ENCODE data around the gene MTR. TPM values are rescaled to one million over a fixed set of nuclear protein-coding genes. Genes with fewer than 3 reads are reported as not detected.

The MTR gene
- total and polyA plus RNA-seq, 2 donors (not counting 1 experiment from before 2014, with no cell fraction given) = 9.9 to 49.1 TPM

DNA sequence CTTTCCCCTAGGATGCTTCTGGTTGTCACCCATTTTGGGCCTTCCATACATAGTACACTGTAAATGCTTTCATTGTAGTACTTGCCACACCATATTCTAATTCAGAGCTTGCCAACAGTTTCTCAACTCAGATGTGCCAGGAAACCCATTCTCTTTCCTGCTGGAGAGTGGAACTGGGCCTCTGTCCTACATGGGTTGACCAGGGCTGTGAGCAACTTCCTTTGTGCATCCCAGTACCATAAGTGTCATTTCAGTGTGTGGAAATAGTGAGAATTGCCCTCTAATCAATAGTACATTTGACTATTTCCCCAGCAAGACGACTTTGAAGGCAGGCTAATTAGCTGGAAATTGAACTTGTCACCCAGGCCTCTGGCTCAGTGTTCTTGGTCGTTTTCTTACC is 74.8 kb downstream of the MTR start:
- H3K4me3 Mint-ChIP-seq = no peak overlapping the region

DNA sequence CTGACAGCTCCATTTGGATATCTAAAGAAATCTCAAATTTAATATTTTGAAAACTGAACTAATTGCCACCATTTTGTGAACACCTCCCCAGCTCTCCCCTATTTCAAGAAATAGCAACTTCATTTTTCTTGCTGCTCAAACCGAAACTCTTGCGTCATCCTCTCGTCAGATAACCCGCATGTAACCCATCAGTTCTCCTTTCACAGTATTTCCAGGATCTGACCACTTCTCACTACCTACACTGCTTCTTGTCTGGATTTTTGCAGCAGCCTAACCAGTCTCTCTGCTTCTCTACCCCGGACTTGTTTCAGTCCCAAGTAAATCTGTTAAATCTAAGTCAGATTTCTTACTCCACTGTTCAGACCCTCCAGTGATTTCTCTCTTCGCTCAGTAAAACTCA is 75.6 kb downstream of the MTR start:
- no peak overlapping the region for H3K4me2 ChIP-seq (replicated peaks; ENCODE audit: low read depth, low read length, poor library complexity, severe bottlenecking)
- Mint-ChIP-seq H3K27me3 (no peaks in the 10 kb centered on the region), H3K27ac (no peak overlapping the region), H3K4me1 (no peaks in the 10 kb centered on the region), H3K4me3 (no peak overlapping the region), H3K9me3 (ENCODE audit: insufficient read depth) (no peaks in the 10 kb centered on the region)
- no peak overlapping the region for H3K9ac ChIP-seq (ENCODE audit: low read length)
- no peaks in the 10 kb centered on the region for H4K20me1 ChIP-seq (ENCODE audit: control insufficient read depth, insufficient read depth, low read length, poor library complexity, severe bottlenecking)
- H3K4me3 ChIP-seq (ENCODE audit: control extremely low read depth in 1 of 5, extremely low read depth in 1 of 5, insufficient read depth in 1 of 5, low read depth in 2 of 5, low read length in 4 of 5) = no peak overlapping the region
- no peaks in the 10 kb centered on the region for H3K27me3 ChIP-seq (replicated peaks in 1 of 4; ENCODE audit: control extremely low read depth in 1 of 4, control insufficient read depth in 3 of 4, insufficient read depth in 4 of 4, low read length in 3 of 4)
- no peak for ATAC-seq (ENCODE audit: low read depth)
- CTCF ChIA-PET = interaction anchor here (1.5 to 3.0 kb wide), 2 partner anchors 111 to 117 kb away, joined by 4 to 12 read pairs; no protein-coding TSS in a partner anchor
- no peak for DNase-seq
- no peak overlapping the region for H3K27ac ChIP-seq (ENCODE audit: low read length in 2 of 2)
- H2AFZ ChIP-seq (ENCODE audit: insufficient read depth, low read depth, low read length, poor library complexity, severe bottlenecking) = no peak overlapping the region
- TF ChIP-seq, protein P1, sequence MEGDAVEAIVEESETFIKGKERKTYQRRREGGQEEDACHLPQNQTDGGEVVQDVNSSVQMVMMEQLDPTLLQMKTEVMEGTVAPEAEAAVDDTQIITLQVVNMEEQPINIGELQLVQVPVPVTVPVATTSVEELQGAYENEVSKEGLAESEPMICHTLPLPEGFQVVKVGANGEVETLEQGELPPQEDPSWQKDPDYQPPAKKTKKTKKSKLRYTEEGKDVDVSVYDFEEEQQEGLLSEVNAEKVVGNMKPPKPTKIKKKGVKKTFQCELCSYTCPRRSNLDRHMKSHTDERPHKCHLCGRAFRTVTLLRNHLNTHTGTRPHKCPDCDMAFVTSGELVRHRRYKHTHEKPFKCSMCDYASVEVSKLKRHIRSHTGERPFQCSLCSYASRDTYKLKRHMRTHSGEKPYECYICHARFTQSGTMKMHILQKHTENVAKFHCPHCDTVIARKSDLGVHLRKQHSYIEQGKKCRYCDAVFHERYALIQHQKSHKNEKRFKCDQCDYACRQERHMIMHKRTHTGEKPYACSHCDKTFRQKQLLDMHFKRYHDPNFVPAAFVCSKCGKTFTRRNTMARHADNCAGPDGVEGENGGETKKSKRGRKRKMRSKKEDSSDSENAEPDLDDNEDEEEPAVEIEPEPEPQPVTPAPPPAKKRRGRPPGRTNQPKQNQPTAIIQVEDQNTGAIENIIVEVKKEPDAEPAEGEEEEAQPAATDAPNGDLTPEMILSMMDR (IDR thresholded peaks at IDR 0.05) = no peak
- TF ChIP-seq EZH2 (IDR thresholded peaks at IDR 0.05; ENCODE audit: borderline replicate concordance, insufficient read depth, low read depth, low read length, poor library complexity, severe bottlenecking) = no peak
- H3K79me2 ChIP-seq (ENCODE audit: control insufficient read depth, insufficient read depth, low read length) = no peaks in the 10 kb centered on the region
- H3K36me3 ChIP-seq (replicated peaks in 1 of 2; ENCODE audit: control extremely low read depth in 1 of 2, control insufficient read depth in 1 of 2, extremely low read depth in 1 of 2, insufficient read depth in 2 of 2, low read length in 1 of 2) = peaks cover 4 to 48% of the 10 kb centered on the region in 2 experiments
- intact Hi-C loops (cut with micrococcal nuclease) = no loop called here
- peaks cover 0 to 2% (median 0%) of the 10 kb centered on the region in 3 donors for H3K9me3 ChIP-seq (ENCODE audit: control extremely low read depth in 1 of 3, control insufficient read depth in 2 of 3, insufficient read depth in 1 of 3, low read length in 2 of 3)
- no peaks in the 10 kb centered on the region for H3K4me1 ChIP-seq (ENCODE audit: control insufficient read depth in 2 of 2, insufficient read depth in 2 of 2, low read length in 2 of 2)
- WGBS (ENCODE audit: insufficient coverage) = 75% methylated on average over 5 of the region's 6 CpGs
- POLR2A ChIA-PET = no interaction called here

More for the DNA sequence above, 74.8 kb downstream of the MTR start:
- CTCF ChIA-PET = interaction anchor here (1.2 to 3.0 kb wide), 3 partner anchors 9 to 116 kb away, joined by 3 to 12 read pairs (median 4); no protein-coding TSS in a partner anchor
- no peaks in the 10 kb centered on the region for H3K9me3 Mint-ChIP-seq (ENCODE audit: insufficient read depth)
- no peaks in the 10 kb centered on the region for H3K79me2 ChIP-seq (ENCODE audit: control insufficient read depth, insufficient read depth, low read length)
- no peak overlapping the region for H3K9ac ChIP-seq (ENCODE audit: low read length)
- WGBS (ENCODE audit: insufficient coverage) = 85% methylated on average over 2 of the region's 2 CpGs
- DNase-seq (no peak), ATAC-seq (ENCODE audit: low read depth) (no peak)
- intact Hi-C loops (cut with micrococcal nuclease) = loop anchor here (2.0 to 5.0 kb wide), 2 partner anchors 111 to 263 kb away; no protein-coding TSS in a partner anchor
- POLR2A ChIA-PET = no interaction called here
- H3K27me3 Mint-ChIP-seq = no peaks in the 10 kb centered on the region
- no peaks in the 10 kb centered on the region for H3K4me1 Mint-ChIP-seq
- H2AFZ ChIP-seq (ENCODE audit: insufficient read depth, low read depth, low read length, poor library complexity, severe bottlenecking) = no peak overlapping the region
- no peaks in the 10 kb centered on the region for H4K20me1 ChIP-seq (ENCODE audit: control insufficient read depth, insufficient read depth, low read length, poor library complexity, severe bottlenecking)
- H3K27me3 ChIP-seq (replicated peaks in 1 of 4; ENCODE audit: control extremely low read depth in 1 of 4, control insufficient read depth in 3 of 4, insufficient read depth in 4 of 4, low read length in 3 of 4) = no peaks in the 10 kb centered on the region
- H3K27ac ChIP-seq (ENCODE audit: low read length in 2 of 2) = no peak overlapping the region
- H3K4me1 ChIP-seq (ENCODE audit: control insufficient read depth in 2 of 2, insufficient read depth in 2 of 2, low read length in 2 of 2) = no peaks in the 10 kb centered on the region
- peaks cover 4 to 48% of the 10 kb centered on the region in 2 experiments for H3K36me3 ChIP-seq (replicated peaks in 1 of 2; ENCODE audit: control extremely low read depth in 1 of 2, control insufficient read depth in 1 of 2, extremely low read depth in 1 of 2, insufficient read depth in 2 of 2, low read length in 1 of 2)
- H3K4me2 ChIP-seq (replicated peaks; ENCODE audit: low read depth, low read length, poor library complexity, severe bottlenecking) = no peak overlapping the region
- H3K9me3 ChIP-seq (ENCODE audit: control extremely low read depth in 1 of 3, control insufficient read depth in 2 of 3, insufficient read depth in 1 of 3, low read length in 2 of 3) = peaks cover 0 to 2% (median 0%) of the 10 kb centered on the region in 3 donors
- H3K4me3 ChIP-seq (ENCODE audit: control extremely low read depth in 1 of 5, extremely low read depth in 1 of 5, insufficient read depth in 1 of 5, low read depth in 2 of 5, low read length in 4 of 5) = no peak overlapping the region
- TF ChIP-seq, protein P1 (IDR thresholded peaks at IDR 0.05) = no peak
- TF ChIP-seq EZH2 (IDR thresholded peaks at IDR 0.05; ENCODE audit: borderline replicate concordance, insufficient read depth, low read depth, low read length, poor library complexity, severe bottlenecking) = no peak
- no peak overlapping the region for H3K27ac Mint-ChIP-seq
